HUES48 (cell line): ENCODE data around the gene MPPE1.
"Not testable (repeated sequence)": the region's sequence is repeated elsewhere in the genome, so short reads cannot be mapped to it uniquely, and the experiment has no call there.

Source experiments
- H3K27ac ChIP-seq: one replicate; pipeline ENCODE4 v1.7.0; 2013; ENCODE audit warnings: low read depth, low read length, inconsistent platforms
- H3K27me3 ChIP-seq: 2 replicates; pipeline ENCODE4 v1.6.1; 2013; ENCODE audit warnings: mild to moderate bottlenecking, low read length; ENCODE audit not compliant: control insufficient read depth, insufficient read depth
- H3K36me3 ChIP-seq: 2 replicates; pipeline ENCODE4 v1.6.1; 2013; ENCODE audit warnings: low read length; ENCODE audit not compliant: control insufficient read depth, insufficient read depth
- H3K4me1 ChIP-seq: 2 replicates; pipeline ENCODE4 v1.6.1; 2013; ENCODE audit warnings: mild to moderate bottlenecking, low read length; ENCODE audit not compliant: control insufficient read depth, insufficient read depth
- H3K4me3 ChIP-seq: 2 replicates; pipeline ENCODE4 v1.5.1; 2013; ENCODE audit warnings: mild to moderate bottlenecking, low read depth, low read length
- H3K9ac ChIP-seq: 2 replicates; pipeline ENCODE4 v1.6.1; 2013; ENCODE audit warnings: mild to moderate bottlenecking, low read depth, low read length, moderate library complexity
- H3K9me3 ChIP-seq: 2 replicates; pipeline ENCODE4 v1.6.1; 2013; ENCODE audit warnings: low read length; ENCODE audit not compliant: control insufficient read depth, insufficient read depth

MPPE1 gene

GRCh38 chr18:11897781-11898180 is 10.3 kb downstream of the MPPE1 start:
- Histone ChIP-seq H3K27ac (no peak overlapping the region), H3K4me3 (no peak overlapping the region), H3K4me1 (peaks cover 6% of the 10 kb centered on the region), H3K27me3 (no peaks in the 10 kb centered on the region), H3K9ac (no peak overlapping the region), H3K9me3 (no peaks in the 10 kb centered on the region), H3K36me3 (peaks cover 16% of the 10 kb centered on the region; the same call in 1 of the 2 replicates)

- not testable (repeated sequence) for H3K27ac ChIP-seq, H3K9me3 ChIP-seq, H3K4me1 ChIP-seq, H3K4me3 ChIP-seq, H3K27me3 ChIP-seq, H3K9ac ChIP-seq
- H3K36me3 ChIP-seq = peaks cover 39% of the 10 kb centered on the region
These were observed 15.7 kb downstream of the MPPE1 start for GRCh38 chr18:11892438-11892837.

- H3K9ac ChIP-seq = no peak overlapping the region
- H3K4me3 ChIP-seq = no peak overlapping the region
- H3K4me1 ChIP-seq = no peaks in the 10 kb centered on the region
- H3K36me3 ChIP-seq = peaks cover 38% of the 10 kb centered on the region
- no peaks in the 10 kb centered on the region for H3K27me3 ChIP-seq
- no peak overlapping the region for H3K27ac ChIP-seq
- no peaks in the 10 kb centered on the region for H3K9me3 ChIP-seq
These were observed 16.4 kb downstream of the MPPE1 start for GRCh38 chr18:11891737-11892136.

- H3K36me3 ChIP-seq = peaks cover 41% of the 10 kb centered on the region
These were observed 18.8 kb downstream of the MPPE1 start for GRCh38 chr18:11889284-11889683.

GRCh38 chr18:11888726-11889125 is 19.4 kb downstream of the MPPE1 start:
- no peak overlapping the region for H3K9ac ChIP-seq
- H3K9me3 ChIP-seq = no peaks in the 10 kb centered on the region
- peaks cover 42% of the 10 kb centered on the region for H3K36me3 ChIP-seq
- H3K27ac ChIP-seq = no peak overlapping the region
- no peak overlapping the region for H3K4me3 ChIP-seq
- H3K27me3 ChIP-seq = no peaks in the 10 kb centered on the region
- H3K4me1 ChIP-seq = 0 out of 2 replicates have a peak, but pooled peaks cover 3% of the 10 kb centered on the region

More at GRCh38 chr18:11889284-11889683, 18.8 kb downstream of the MPPE1 start:
- H3K4me1 ChIP-seq = 0 out of 2 replicates have a peak, but pooled peaks cover 3% of the 10 kb centered on the region
- no peak overlapping the region for H3K27ac ChIP-seq
- no peaks in the 10 kb centered on the region for H3K27me3 ChIP-seq
- H3K9me3 ChIP-seq = no peaks in the 10 kb centered on the region
- no peak overlapping the region for H3K4me3 ChIP-seq
- H3K9ac ChIP-seq = no peak overlapping the region

GRCh38 chr18:11887328-11888128 is 20.6 kb downstream of the MPPE1 start:
- no peaks in the 10 kb centered on the region for H3K9me3 ChIP-seq
- H3K36me3 ChIP-seq = peaks cover 33% of the 10 kb centered on the region
- no peak overlapping the region for H3K9ac ChIP-seq
- no peaks in the 10 kb centered on the region for H3K27me3 ChIP-seq
- H3K4me3 ChIP-seq = no peak overlapping the region
- no peak overlapping the region for H3K27ac ChIP-seq
- 0 out of 2 replicates have a peak, but pooled peaks cover 3% of the 10 kb centered on the region for H3K4me1 ChIP-seq

- H3K36me3 ChIP-seq = peaks cover 33% of the 10 kb centered on the region
- H3K9me3 ChIP-seq = no peaks in the 10 kb centered on the region
- no peak overlapping the region for H3K27ac ChIP-seq
- 0 out of 2 replicates have a peak, but pooled peaks cover 3% of the 10 kb centered on the region for H3K4me1 ChIP-seq
- H3K9ac ChIP-seq = no peak overlapping the region
- no peaks in the 10 kb centered on the region for H3K27me3 ChIP-seq
- H3K4me3 ChIP-seq = no peak overlapping the region
These were observed 21.5 kb downstream of the MPPE1 start for GRCh38 chr18:11886577-11887110.

- Histone ChIP-seq H3K4me3 (no peak overlapping the region), H3K36me3 (peaks cover 25% of the 10 kb centered on the region), H3K9me3 (no peaks in the 10 kb centered on the region), H3K27me3 (no peaks in the 10 kb centered on the region), H3K27ac (no peak overlapping the region), H3K9ac (no peak overlapping the region), H3K4me1 (0 out of 2 replicates have a peak, but pooled peaks cover 3% of the 10 kb centered on the region)
These were observed 22.7 kb downstream of the MPPE1 start for GRCh38 chr18:11885278-11885947.

GRCh38 chr18:11884396-11885030 is 23.6 kb downstream of the MPPE1 start:
- Histone ChIP-seq H3K4me1 (0 out of 2 replicates have a peak, but pooled peaks cover 3% of the 10 kb centered on the region), H3K4me3 (no peak overlapping the region), H3K9ac (no peak overlapping the region), H3K27me3 (no peaks in the 10 kb centered on the region), H3K9me3 (no peaks in the 10 kb centered on the region), H3K36me3 (peaks cover 23% of the 10 kb centered on the region), H3K27ac (no peak overlapping the region)

- no peak overlapping the region for H3K27ac ChIP-seq
- no peak overlapping the region for H3K9ac ChIP-seq
- 0 out of 2 replicates have a peak, but pooled peaks cover 3% of the 10 kb centered on the region for H3K4me1 ChIP-seq
These were observed 25.0 kb downstream of the MPPE1 start for GRCh38 chr18:11883153-11883552.

More at GRCh38 chr18:11883153-11883552, 25.0 kb downstream of the MPPE1 start:
- Histone ChIP-seq H3K9me3 (no peaks in the 10 kb centered on the region), H3K4me3 (no peak overlapping the region), H3K27me3 (no peaks in the 10 kb centered on the region), H3K36me3 (peaks cover 15% of the 10 kb centered on the region)
